NCI-H128 (cell line): Measurements from ENCODE around the gene KRTAP22-2.

Experiments
- DNase-seq: peaks from one replicate; lab custom pipeline; 2025; ENCODE audit not compliant: unreplicated experiment; lab: John Stamatoyannopoulos, UW

The KRTAP22-2 gene

DNA sequence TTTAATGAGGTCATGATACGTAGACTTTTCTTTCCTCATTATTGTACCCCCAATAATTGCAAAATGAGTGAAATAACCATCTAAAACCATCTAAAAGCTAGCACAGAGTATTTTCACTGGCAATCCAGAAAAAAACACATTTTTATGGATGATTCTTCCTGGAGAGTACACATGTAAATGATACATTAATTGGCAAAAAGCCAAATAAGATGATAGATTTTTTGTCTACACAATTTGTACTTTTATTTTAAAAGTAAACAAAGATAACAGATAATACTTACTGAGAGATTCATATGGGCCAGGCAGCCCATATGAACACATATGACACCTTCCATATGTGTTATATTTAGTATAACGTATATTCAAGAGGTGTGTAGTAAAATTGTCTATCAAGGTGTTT is 26.6 kb downstream of the KRTAP22-2 start:
- no peak for DNase-seq

DNA sequence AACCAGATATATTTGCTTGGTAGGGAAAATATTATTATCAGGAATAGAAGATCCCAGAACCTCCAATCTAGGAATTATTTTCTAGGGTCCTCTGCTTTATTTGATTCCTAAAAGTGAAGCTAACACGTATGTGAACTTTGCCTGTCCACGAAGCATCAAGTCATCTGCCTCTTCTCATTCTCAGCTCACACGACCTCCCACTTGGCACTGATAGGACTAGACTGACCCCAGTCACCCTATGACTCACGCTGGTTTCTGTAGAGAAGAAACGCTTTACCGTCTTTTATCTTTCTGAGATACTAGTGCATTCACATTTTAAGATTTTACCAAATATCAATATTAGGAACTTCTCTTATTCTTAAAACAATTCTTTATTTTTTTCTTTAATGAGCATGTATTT is 27.1 kb downstream of the KRTAP22-2 start:
- DNase-seq, result no peak

DNA sequence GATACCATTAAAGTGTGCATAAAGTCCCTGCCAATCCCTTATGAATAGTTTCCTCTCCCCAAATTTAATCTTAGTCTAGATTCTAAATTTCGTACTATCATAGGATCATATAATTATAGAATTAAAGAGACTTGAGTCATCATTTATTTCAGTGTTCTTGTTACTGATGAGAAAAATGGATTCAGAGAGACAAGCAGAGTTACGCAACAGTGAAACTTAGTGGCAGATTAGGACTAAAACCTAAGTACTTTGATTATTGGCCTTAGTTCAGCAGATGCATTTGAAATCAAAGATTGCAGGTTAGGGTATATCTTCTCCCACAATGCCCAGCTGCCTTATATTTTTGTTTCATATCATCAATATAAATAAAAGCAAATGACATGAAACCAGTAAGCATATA is 28.2 kb downstream of the KRTAP22-2 start:
- DNase-seq, result no peak

DNA sequence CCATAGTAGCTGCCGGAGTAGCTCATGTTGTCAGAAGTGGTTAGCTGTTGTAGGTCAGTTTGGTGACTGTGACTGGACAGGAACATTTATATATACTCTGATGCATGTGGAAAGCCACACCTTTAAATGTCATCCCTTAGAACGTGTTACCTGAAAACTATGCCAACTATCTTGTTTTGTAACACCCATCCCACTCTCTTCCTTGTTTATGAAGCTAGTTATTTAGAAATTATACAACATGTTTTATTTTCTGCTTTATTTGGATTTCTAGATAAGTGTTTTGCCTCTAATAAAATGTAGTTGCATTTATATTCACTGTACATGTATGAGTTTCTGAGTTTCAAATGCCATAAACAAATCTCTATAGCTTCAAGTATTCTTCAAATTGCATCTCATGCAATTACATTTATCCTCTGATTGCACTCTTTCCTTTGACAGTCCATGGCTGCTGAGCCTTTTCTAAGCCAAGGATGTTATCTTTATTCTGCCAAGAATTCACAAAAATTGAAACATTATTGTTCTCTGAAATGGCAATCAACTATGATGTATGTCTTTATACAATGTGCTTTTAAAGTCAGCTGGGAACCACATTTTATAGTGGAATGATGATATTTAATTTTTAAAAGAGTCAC is 28.8 kb downstream of the KRTAP22-2 start, which contains the start of gene KRTAP19-7:
Gene KRTAP19-7, minus strand, starts transcription at position 51 of the 632 bp plus-strand sequence. Its CDS starts 25 bp downstream, at position 26.
- no peak for DNase-seq

DNA sequence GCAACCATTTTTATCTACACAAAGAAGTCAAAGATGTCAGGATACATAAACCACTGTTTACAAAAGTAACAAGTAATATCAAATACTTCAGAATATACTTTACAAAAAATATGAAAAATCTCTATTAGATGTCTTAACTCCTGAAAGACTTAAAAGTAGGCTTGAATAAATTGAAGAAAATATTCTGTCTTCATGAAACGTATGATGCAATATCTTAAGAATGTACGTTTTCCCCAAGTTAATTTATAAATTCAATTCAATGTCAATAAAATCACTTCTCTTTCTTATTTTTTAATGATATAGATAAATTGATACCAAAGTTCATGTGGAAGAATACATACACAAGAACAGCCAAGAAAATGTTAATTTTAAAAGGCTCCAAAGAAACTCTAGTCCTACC is 35.1 kb downstream of the KRTAP22-2 start:
- no peak for DNase-seq

DNA sequence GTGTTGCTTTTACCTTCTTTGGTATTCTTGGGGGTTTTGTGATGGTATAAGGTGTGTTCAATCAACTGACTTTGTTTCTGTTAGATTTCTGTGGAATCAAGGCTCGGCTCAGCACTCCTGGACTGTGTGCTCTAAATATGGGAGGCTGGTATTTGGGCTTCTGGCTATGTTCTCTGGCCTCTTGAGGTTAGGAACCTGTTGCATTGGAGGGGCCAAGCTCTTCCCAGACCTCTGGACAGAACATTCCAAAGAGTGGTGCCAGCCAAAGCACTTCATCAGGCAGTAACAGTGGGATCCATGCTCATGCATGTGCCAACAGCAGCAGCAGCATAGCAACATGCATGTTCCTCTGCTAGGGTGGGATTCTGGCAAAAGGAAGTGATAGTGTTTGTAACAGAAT is 37.4 kb downstream of the KRTAP22-2 start:
- DNase-seq, result no peak

DNA sequence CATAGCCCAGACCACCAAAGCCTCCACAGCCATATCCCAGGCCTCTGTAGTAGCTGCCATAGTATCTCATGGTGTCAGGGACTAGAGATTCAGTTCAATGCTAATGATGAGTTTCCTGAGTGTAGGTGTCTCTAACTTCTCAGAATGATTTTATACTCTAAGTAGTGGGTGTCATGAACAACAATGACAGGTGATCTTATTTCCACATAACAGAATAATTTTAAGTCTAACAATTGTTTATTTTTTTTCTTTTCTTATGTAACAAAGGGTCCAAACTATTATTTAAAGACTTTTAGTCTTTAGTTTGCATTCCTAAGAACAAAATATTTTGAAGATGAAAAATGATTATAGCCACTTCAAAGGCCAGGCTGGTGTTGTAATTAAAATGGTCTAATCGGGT is 48.4 kb downstream of the KRTAP22-2 start, which contains the start of gene KRTAP19-6:
Gene KRTAP19-6, minus strand, starts transcription at position 101 of the 400 bp plus-strand sequence. Its CDS starts 31 bp downstream, at position 70.
- no peak for DNase-seq
